Thoracic aorta (tissue), 2 donors: ENCODE measurements around the gene IGSF8. TPM values are rescaled to one million over a fixed set of nuclear protein-coding genes. Genes with fewer than 3 reads are reported as not detected.

Source experiments
- ATAC-seq: fragments of 150-250 bp; one replicate; pipeline ENCODE4 v1.8.0; 2017; ENCODE audit warnings: low read depth; ENCODE audit not compliant: insufficient number of reproducible peaks, low FRiP score
- DNase-seq: peaks from one replicate; pipeline ENCODE4 v3.0.0-alpha.2; 2020; ENCODE audit warnings: low spot score
- H3K27ac ChIP-seq, 2 donors: fragments of 200-600 bp; sonication (generic); 1 replicate in 1 of 2; 2 replicates in 1 of 2; pipeline ENCODE4 v1.5.1; 2016; ENCODE audit warnings: mild to moderate bottlenecking in 2 of 2, moderate library complexity in 2 of 2
- H3K27me3 ChIP-seq: fragments of 200-600 bp; sonication (generic); replicated peaks from 2 replicates; pipeline ENCODE4 v1.6.0; 2016; ENCODE audit warnings: mild to moderate bottlenecking; ENCODE audit not compliant: insufficient read depth
- H3K36me3 ChIP-seq: fragments of 200-600 bp; sonication (generic); one replicate; pipeline ENCODE4 v1.5.1; 2016
- H3K4me1 ChIP-seq, 2 donors: fragments of 200-600 bp; sonication (generic); 1 replicate in 1 of 2; 2 replicates in 1 of 2; pipeline versions ENCODE4 v1.5.1 to v1.6.0; 2016; ENCODE audit warnings: low read depth in 2 of 2, mild to moderate bottlenecking in 1 of 2; ENCODE audit not compliant: control insufficient read depth in 1 of 2
- H3K4me3 ChIP-seq: fragments of 200-600 bp; sonication (generic); 2 replicates; pipeline ENCODE4 v1.5.1; 2016; ENCODE audit warnings: mild to moderate bottlenecking
- H3K9me3 ChIP-seq: fragments of 200-600 bp; sonication (generic); 2 replicates; pipeline ENCODE4 v1.5.1; 2016
- total RNA-seq, 2 donors: library from RNA; depleted of rRNA; stranded (reverse); fragments of >200 nt; gene quantifications; one replicate each; pipeline versions ENCODE4 v1.1.0 to v1.2.3, GENCODE V29; 2016
- TF ChIP-seq, protein P1 (sequence below): fragments of 200-600 bp; sonication (generic); IDR thresholded peaks from one replicate; pipeline ENCODE4 v1.5.1; 2019; ENCODE audit warnings: antibody characterized with exemption

IGSF8 gene
- total RNA-seq, 2 donors from 2014 or later: 29.6 to 40.8 TPM

DNA sequence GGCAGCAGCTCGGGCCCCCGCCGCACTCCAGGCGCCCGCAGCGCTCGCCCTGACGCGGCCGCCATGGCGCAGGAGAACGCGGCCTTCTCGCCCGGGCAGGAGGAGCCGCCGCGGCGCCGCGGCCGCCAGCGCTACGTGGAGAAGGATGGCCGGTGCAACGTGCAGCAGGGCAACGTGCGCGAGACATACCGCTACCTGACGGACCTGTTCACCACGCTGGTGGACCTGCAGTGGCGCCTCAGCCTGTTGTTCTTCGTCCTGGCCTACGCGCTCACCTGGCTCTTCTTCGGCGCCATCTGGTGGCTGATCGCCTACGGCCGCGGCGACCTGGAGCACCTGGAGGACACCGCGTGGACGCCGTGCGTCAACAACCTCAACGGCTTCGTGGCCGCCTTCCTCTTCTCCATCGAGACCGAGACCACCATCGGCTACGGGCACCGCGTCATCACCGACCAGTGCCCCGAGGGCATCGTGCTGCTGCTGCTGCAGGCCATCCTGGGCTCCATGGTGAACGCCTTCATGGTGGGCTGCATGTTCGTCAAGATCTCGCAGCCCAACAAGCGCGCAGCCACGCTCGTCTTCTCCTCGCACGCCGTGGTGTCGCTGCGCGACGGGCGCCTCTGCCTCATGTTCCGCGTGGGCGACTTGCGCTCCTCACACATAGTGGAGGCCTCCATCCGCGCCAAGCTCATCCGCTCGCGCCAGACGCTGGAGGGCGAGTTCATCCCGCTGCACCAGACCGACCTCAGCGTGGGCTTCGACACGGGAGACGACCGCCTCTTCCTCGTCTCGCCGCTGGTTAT is 14.2 kb downstream of the IGSF8 start:
- DNase-seq: no peak
- no peak for ATAC-seq

DNA sequence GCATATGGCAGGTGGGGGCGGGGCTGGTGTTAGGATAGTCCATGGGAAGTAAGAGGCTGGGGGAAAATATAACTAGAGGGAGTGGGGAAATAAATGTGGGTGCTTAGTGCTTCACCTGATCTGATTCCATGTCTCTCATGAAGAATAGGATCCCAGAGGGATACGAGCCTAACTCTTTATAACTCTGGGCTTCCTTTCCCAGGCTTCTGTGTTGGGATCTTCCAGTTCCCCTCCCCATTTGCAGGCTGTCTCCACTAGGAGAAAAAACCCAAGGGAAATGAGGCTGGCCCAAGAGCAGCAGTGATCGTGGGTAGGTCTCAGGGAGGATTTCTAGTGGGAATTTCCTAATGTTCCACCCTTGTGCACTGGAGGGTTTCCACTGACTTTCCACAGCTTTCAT is 15.5 kb downstream of the IGSF8 start:
- TF ChIP-seq, protein P1, sequence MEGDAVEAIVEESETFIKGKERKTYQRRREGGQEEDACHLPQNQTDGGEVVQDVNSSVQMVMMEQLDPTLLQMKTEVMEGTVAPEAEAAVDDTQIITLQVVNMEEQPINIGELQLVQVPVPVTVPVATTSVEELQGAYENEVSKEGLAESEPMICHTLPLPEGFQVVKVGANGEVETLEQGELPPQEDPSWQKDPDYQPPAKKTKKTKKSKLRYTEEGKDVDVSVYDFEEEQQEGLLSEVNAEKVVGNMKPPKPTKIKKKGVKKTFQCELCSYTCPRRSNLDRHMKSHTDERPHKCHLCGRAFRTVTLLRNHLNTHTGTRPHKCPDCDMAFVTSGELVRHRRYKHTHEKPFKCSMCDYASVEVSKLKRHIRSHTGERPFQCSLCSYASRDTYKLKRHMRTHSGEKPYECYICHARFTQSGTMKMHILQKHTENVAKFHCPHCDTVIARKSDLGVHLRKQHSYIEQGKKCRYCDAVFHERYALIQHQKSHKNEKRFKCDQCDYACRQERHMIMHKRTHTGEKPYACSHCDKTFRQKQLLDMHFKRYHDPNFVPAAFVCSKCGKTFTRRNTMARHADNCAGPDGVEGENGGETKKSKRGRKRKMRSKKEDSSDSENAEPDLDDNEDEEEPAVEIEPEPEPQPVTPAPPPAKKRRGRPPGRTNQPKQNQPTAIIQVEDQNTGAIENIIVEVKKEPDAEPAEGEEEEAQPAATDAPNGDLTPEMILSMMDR: no peak
- Histone ChIP-seq H3K4me1 (peaks cover 18 to 43% of the 10 kb centered on the region in 2 donors), H3K9me3 (no peaks in the 10 kb centered on the region), H3K4me3 (no peak overlapping the region), H3K27ac (no peak overlapping the region), H3K27me3 (no peaks in the 10 kb centered on the region), H3K36me3 (no peaks in the 10 kb centered on the region)
- DNase-seq (no peak), ATAC-seq (no peak)

More for the DNA sequence above, 14.2 kb downstream of the IGSF8 start:
- Histone ChIP-seq H3K4me3 (peak overlapping the region; percentile 48), H3K4me1 (peaks cover 18 to 43% of the 10 kb centered on the region in 2 donors), H3K27ac (no peak overlapping the region), H3K9me3 (no peaks in the 10 kb centered on the region), H3K27me3 (no peaks in the 10 kb centered on the region), H3K36me3 (no peaks in the 10 kb centered on the region)
- TF ChIP-seq, protein P1: no peak

DNA sequence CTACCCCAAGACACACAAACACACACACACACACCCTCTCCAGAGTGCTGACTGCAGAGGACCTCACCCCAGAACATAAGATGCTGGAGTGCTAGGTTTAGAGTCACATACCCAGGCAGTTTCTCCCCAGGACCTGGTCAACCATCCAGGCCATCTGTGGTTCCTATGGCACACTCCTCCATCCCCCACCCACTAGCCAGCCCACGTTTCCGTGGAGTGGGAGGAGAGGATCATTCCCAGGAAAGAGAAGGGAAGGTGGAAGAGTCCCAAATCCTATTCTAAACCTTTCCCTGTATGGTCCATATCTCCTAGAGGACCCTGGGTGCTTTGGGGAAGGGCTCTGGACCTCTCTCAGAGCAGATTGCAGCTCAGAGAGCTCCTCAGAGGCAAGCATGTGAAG is 15.9 kb downstream of the IGSF8 start:
- Histone ChIP-seq H3K27me3 (no peaks in the 10 kb centered on the region), H3K9me3 (no peaks in the 10 kb centered on the region), H3K36me3 (no peaks in the 10 kb centered on the region), H3K4me3 (no peak overlapping the region), H3K4me1 (peaks cover 18 to 43% of the 10 kb centered on the region in 2 donors), H3K27ac (no peak overlapping the region)
- TF ChIP-seq, protein P1: no peak
- ATAC-seq (no peak), DNase-seq (no peak)

DNA sequence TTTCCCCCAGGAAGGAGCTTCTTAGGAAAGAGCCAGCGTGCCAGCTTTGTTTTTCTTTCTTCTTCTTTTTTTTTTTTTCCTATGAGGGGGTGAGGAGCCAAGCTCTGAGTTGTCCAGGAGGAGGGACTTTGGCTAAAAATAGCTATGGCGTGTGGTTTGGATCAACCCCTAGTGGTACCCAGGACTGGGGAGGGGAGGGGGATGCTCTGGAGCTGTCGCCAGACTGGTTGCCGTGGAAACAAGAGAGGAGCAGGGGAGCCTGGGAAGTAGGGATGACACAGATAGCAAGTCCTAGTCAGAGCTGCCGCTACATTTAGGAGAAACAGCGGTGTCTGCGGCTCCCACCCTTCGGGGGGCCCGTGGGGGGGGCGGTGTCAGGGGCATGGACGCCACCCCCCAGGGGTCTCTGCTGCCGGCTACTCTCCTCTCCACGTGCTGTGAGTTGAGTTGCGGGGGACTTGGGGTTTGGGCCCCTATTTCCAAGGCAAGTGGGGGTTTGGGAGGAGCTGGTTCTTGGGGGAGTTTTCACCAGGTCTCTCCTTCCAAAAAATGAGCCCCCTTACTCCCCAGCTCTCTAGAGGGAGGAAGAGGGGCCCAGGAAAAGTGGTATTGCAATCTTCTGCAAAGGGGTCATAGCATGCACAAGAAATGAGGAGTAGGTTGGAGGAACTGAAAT is 17.0 kb downstream of the IGSF8 start, which contains the start of gene KCNJ9:
Gene KCNJ9 (plus strand): TSS at position 278 of the 676 bp plus-strand sequence. CDS start 2,493 bp downstream, outside the sequence.
- Histone ChIP-seq H3K27ac (no peak within 1 kb of the TSS), H3K9me3 (no peaks in the 10 kb centered on the region), H3K4me1 (peaks cover 18 to 34% of the 10 kb centered on the region in 2 donors), H3K36me3 (no peaks in the 10 kb centered on the region), H3K4me3 (no peak within 1 kb of the TSS), H3K27me3 (no peaks in the 10 kb centered on the region)
- DNase-seq (no peak), ATAC-seq (no peak)
- TF ChIP-seq, protein P1: no peak

DNA sequence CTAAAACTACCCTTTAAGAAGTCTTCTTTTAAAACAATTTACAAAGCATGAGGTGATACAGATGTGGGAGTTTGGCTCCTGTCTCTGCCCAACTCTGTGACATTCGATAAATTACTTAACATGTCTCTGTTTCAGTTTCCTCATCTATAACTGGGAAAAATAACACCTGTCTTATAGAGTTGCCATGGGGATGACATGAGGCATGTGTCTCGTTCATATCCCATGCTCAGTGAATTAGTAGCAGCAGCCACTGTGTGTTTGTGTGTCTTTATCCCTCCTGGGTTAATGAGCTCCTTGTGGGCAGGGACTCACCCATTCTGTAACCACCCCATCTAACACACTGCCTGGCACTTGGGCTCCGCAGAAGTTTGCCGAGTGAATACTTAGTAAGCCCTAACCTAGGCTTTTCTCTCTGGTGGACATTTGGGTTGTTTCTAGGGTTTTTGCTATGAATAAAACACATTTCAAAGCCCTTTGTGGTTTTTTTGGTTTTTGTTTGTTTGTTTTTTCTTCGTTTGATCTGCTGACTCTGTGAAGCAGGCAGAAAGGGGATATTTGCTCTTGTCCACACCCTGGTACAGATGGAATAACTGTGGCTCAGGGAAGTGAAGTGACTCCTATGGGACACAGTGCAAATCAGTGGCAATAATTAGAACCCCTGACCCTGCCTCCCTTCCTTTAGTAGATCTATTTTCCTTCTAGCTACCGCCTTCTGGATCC is 17.9 kb downstream of the IGSF8 start:
- H3K27ac ChIP-seq: no peak overlapping the region
- DNase-seq: no peak
- no peaks in the 10 kb centered on the region for H3K27me3 ChIP-seq
- no peaks in the 10 kb centered on the region for H3K36me3 ChIP-seq
- ATAC-seq: no peak
- no peak overlapping the region for H3K4me3 ChIP-seq
- H3K4me1 ChIP-seq: peaks cover 10 to 25% of the 10 kb centered on the region in 2 donors
- no peaks in the 10 kb centered on the region for H3K9me3 ChIP-seq
- TF ChIP-seq, protein P1: no peak
